SK-N-SH (cell line): Measurements from ENCODE around the gene ZNF546. TPM values are rescaled to one million over a fixed set of nuclear protein-coding genes. Genes with fewer than 3 reads are reported as not detected.
A peak's percentile ranks its signal among the peaks of the same experiment; 100 is the strongest.

ENCODE experiments used
- CTCF ChIA-PET: fragments of 300-600, 350-600 bp; formaldehyde crosslinking; extraction: SDS; loops from one replicate; lab custom pipeline; 2021; lab: Yijun Ruan, JAX
- POLR2A ChIA-PET: fragments of 350-600 bp; sonication (Branson Sonifier 250); formaldehyde crosslinking; extraction: SDS; loops from one replicate; lab custom pipeline; 2020; ENCODE audit warnings: antibody characterized with exemption, inconsistent platforms; lab: Yijun Ruan, JAX
- DNase-seq: peaks from one replicate; pipeline ENCODE4 v3.0.0; 2012
- H2AFZ ChIP-seq: fragments of 200-600 bp; sonication (generic); 2 replicates; pipeline ENCODE4 v1.8.1; 2016; ENCODE audit warnings: antibody characterized with exemption, mild to moderate bottlenecking, low read depth
- H3F3A ChIP-seq: fragments of 200-600 bp; sonication (generic); replicated peaks from 2 replicates; pipeline ENCODE3; 2016; ENCODE audit warnings: antibody characterized with exemption, mild to moderate bottlenecking; ENCODE audit not compliant: insufficient read depth
- H3K27ac ChIP-seq, 2 experiments: fragments of 200-500 bp in 1 of 2; fragments of 200-600 bp in 1 of 2; sonication (Bioruptor generic) in 1 of 2; sonication (generic), shearing (Covaris generic) in 1 of 2; 2 replicates each; pipeline versions ENCODE4 v1.5.1 to v1.6.1; 2014 to 2016; ENCODE audit warnings: low read depth in 2 of 2, inconsistent platforms in 1 of 2, low read length in 1 of 2, mild to moderate bottlenecking in 1 of 2, mixed read lengths in 1 of 2
- H3K27me3 ChIP-seq: fragments of 200-600 bp; sonication (generic), shearing (Covaris generic); 2 replicates; pipeline ENCODE4 v1.6.1; 2016; ENCODE audit warnings: mixed run types; ENCODE audit not compliant: insufficient read depth
- H3K36me3 ChIP-seq, 2 experiments: fragments of 200-500 bp in 1 of 2; fragments of 200-600 bp in 1 of 2; sonication (Bioruptor generic) in 1 of 2; sonication (generic) in 1 of 2; replicated peaks in 1 of 2; 2 replicates each; pipeline versions ENCODE3 to v1.5.1; 2014 to 2016; ENCODE audit warnings: low read length in 1 of 2, mild to moderate bottlenecking in 1 of 2; ENCODE audit not compliant: insufficient read depth in 2 of 2, control insufficient read depth in 1 of 2
- H3K4me1 ChIP-seq, 2 experiments: fragments of 200-500 bp in 1 of 2; fragments of 200-600 bp in 1 of 2; sonication (Bioruptor generic) in 1 of 2; sonication (generic), shearing (Covaris generic) in 1 of 2; 2 replicates each; pipeline versions ENCODE4 v1.5.1 to v1.6.1; 2014 to 2016; ENCODE audit warnings: low read depth in 1 of 2, low read length in 1 of 2, mixed run types in 1 of 2; ENCODE audit not compliant: insufficient read depth in 2 of 2, control insufficient read depth in 1 of 2
- H3K4me2 ChIP-seq: fragments of 200-600 bp; sonication (generic), shearing (Covaris generic); 2 replicates; pipeline ENCODE4 v1.6.1; 2017; ENCODE audit warnings: mixed run types
- H3K4me3 ChIP-seq, 2 experiments: fragments of 200-500 bp in 1 of 2; fragments of 200-600 bp in 1 of 2; sonication (Bioruptor generic) in 1 of 2; sonication (generic), shearing (Covaris generic) in 1 of 2; 2 replicates each; pipeline versions ENCODE4 v1.5.1 to v1.8.1; 2014 to 2016; ENCODE audit warnings: low read depth in 2 of 2, inconsistent platforms in 1 of 2, low read length in 1 of 2, mild to moderate bottlenecking in 1 of 2, mixed read lengths in 1 of 2, moderate library complexity in 1 of 2
- H3K79me2 ChIP-seq: fragments of 200-600 bp; sonication (generic); 2 replicates; pipeline ENCODE4 v1.8.1; 2017; ENCODE audit warnings: mild to moderate bottlenecking; ENCODE audit not compliant: insufficient read depth
- H3K9ac ChIP-seq: fragments of 200-600 bp; sonication (generic); 2 replicates; pipeline ENCODE4 v1.6.1; 2017; ENCODE audit warnings: mixed run types
- H3K9me2 ChIP-seq: fragments of 200-600 bp; sonication (generic); 2 replicates; pipeline ENCODE4 v1.6.1; 2017; ENCODE audit warnings: mixed run types
- H3K9me3 ChIP-seq: fragments of 200-600 bp; sonication (generic); 2 replicates; pipeline ENCODE4 v1.6.1; 2017; ENCODE audit warnings: mixed run types, mild to moderate bottlenecking, moderate library complexity
- H4K20me1 ChIP-seq: fragments of 200-600 bp; sonication (generic); 2 replicates; pipeline ENCODE4 v1.6.1; 2017; ENCODE audit warnings: mild to moderate bottlenecking, mixed run types; ENCODE audit not compliant: insufficient read depth
- EZH2phosphoT487 ChIP-seq: fragments of 200-600 bp; sonication (generic); IDR thresholded peaks from 2 replicates; pipeline ENCODE4 v1.6.1; 2017; ENCODE audit warnings: low read depth, mixed run types, mild to moderate bottlenecking, antibody characterized with exemption, moderate library complexity, borderline replicate concordance
- FOSL2 ChIP-seq: IDR thresholded peaks from 2 replicates; pipeline ENCODE4 v1.4.0; 2012; ENCODE audit warnings: low read depth, mild to moderate bottlenecking, moderate library complexity, borderline replicate concordance
- GABPA ChIP-seq: IDR thresholded peaks from 2 replicates; pipeline ENCODE4 v1.4.0; 2012; ENCODE audit warnings: low read depth, mild to moderate bottlenecking
- JUND ChIP-seq: IDR thresholded peaks from 2 replicates; pipeline ENCODE4 v1.4.0; 2012
- MEF2A ChIP-seq: IDR thresholded peaks from 2 replicates; pipeline ENCODE4 v1.4.0; 2012; ENCODE audit warnings: low read depth, borderline replicate concordance
- NFIC ChIP-seq: IDR thresholded peaks from 2 replicates; pipeline ENCODE4 v1.4.0; 2012; ENCODE audit warnings: borderline replicate concordance
- PBX3 ChIP-seq: IDR thresholded peaks from 2 replicates; pipeline ENCODE4; 2012
- RAD21 ChIP-seq: IDR thresholded peaks from 2 replicates; pipeline ENCODE4 v1.6.1; 2012; ENCODE audit warnings: mild to moderate bottlenecking, low read length
- RFX5 ChIP-seq: IDR thresholded peaks from 2 replicates; pipeline ENCODE4 v1.6.1; 2012; ENCODE audit warnings: mild to moderate bottlenecking, improper control_type of control experiment, low read length
- TCF12 ChIP-seq: IDR thresholded peaks from 2 replicates; pipeline ENCODE4 v1.4.0; 2012
- TEAD4 ChIP-seq: IDR thresholded peaks from 2 replicates; pipeline ENCODE4 v1.4.0; 2012; ENCODE audit warnings: mild to moderate bottlenecking, borderline replicate concordance; ENCODE audit not compliant: insufficient read depth
- USF1 ChIP-seq: IDR thresholded peaks from 2 replicates; pipeline ENCODE4 v1.4.0; 2012; ENCODE audit warnings: low read depth, borderline replicate concordance
- WGBS: methylation state at CpG from one replicate; pipeline ENCODE4 v1.1.6; 2017; ENCODE audit warnings: low lambda C conversion rate; 5-methylcytosine and 5-hydroxymethylcytosine counted together
- polyA plus RNA-seq, 3 experiments: library from polyadenylated mRNA; depleted of rRNA; stranded (reverse); fragments of >200 nt; gene quantifications; 2 replicates each; pipeline ENCODE4 v1.2.3, GENCODE V29; 2012

ZNF546 gene
- polyA plus RNA-seq, 1 of the 3 experiments (the other 2 are of a cell fraction) = 0.87 TPM

- H3K4me3 ChIP-seq = no peak overlapping the region
- H3K79me2 ChIP-seq = no peaks in the 10 kb centered on the region
- H3K27ac ChIP-seq = peak overlapping the region in 1 of 2 experiments; percentile 54; a peak in 2 of 4 replicates
- POLR2A ChIA-PET = no interaction called here
- no peak overlapping the region for H3K4me2 ChIP-seq
- H3K4me1 ChIP-seq = no peaks in the 10 kb centered on the region
- H3F3A ChIP-seq = peaks cover 6% of the 10 kb centered on the region
- no peak for TF ChIP-seq PBX3
- peak; percentile 38; the same call in 1 of the 2 replicates for TF ChIP-seq TCF12
- TF ChIP-seq FOSL2 = peak; percentile 24; the same call in 1 of the 2 replicates
- TF ChIP-seq MEF2A = no peak
- TF ChIP-seq NFIC = peak; percentile 61; the same call in 1 of the 2 replicates
- TF ChIP-seq, all 33 proteins: peak for 3
- CTCF ChIA-PET = no interaction called here
- Histone ChIP-seq H3K9me3 (no peaks in the 10 kb centered on the region), H3K9me2 (no peaks in the 10 kb centered on the region), H2AFZ (no peak overlapping the region), H4K20me1 (no peaks in the 10 kb centered on the region), H3K27me3 (no peaks in the 10 kb centered on the region), H3K36me3 (peaks cover 23 to 25% of the 10 kb centered on the region in 2 experiments), H3K9ac (no peak overlapping the region)
- WGBS = 30% methylated on average over 1 of the region's 1 CpG
- no peak for DNase-seq
Measured at GRCh38 chr19:40006273-40006691, 9.4 kb downstream of the ZNF546 start.

- no peak for DNase-seq
- Histone ChIP-seq H3K27ac (no peak overlapping the region), H4K20me1 (no peaks in the 10 kb centered on the region), H3K9me3 (no peaks in the 10 kb centered on the region; the same call in 1 of the 2 replicates), H2AFZ (no peak overlapping the region), H3K4me3 (no peak overlapping the region), H3K4me2 (no peak overlapping the region), H3K27me3 (no peaks in the 10 kb centered on the region), H3K36me3 (peaks cover 35 to 38% of the 10 kb centered on the region in 2 experiments), H3K79me2 (no peaks in the 10 kb centered on the region), H3K9ac (no peak overlapping the region), H3K9me2 (no peaks in the 10 kb centered on the region), H3F3A (peaks cover 6% of the 10 kb centered on the region), H3K4me1 (no peaks in the 10 kb centered on the region)
- ChIA-PET POLR2A (no interaction called here), CTCF (interaction anchor here (0.6 to 1.1 kb wide), 2 partner anchors 9 kb away, joined by 3 to 4 read pairs; no protein-coding TSS in a partner anchor)
- TF ChIP-seq JUND = no peak
- no peak for TF ChIP-seq EZH2phosphoT487
- TF ChIP-seq GABPA = no peak
- TF ChIP-seq TEAD4 = no peak
- TF ChIP-seq FOSL2 = no peak
- no peak for TF ChIP-seq USF1
- no peak for TF ChIP-seq RFX5
- no peak for TF ChIP-seq RAD21
Measured at GRCh38 chr19:40009674-40010073, 12.8 kb downstream of the ZNF546 start.
